ENCODE measurements around the gene REEP5. TPM values are rescaled to one million over a fixed set of nuclear protein-coding genes. Genes with fewer than 3 reads are reported as not detected.

REEP5 gene
- total RNA-seq, 2 donors from 2014 or later = 61.0 to 164 TPM

DNA sequence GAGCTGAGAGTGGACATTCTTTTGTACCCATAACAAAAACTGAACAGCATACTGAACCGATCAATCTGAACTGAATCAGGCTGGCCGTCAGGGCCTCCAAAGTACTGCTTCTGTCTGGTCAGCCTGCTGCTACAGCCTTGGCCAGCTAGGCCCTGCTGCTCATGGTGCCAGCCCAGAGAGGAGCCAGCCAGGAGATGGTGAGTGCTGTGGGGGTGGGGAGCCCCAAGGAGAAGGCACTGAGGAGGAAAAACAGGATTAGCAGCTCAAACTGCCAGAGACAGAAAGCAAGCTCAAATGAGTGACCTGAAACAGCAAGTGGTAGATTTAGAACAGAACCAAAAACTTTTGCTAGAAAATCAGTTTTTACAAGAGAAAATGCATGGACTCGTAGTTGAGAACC lies 37.0 kb downstream of the REEP5 start:
- no peaks in the 10 kb centered on the region for H3K9me3 ChIP-seq
- WGBS = 87% methylated on average over 3 of the region's 3 CpGs
- H3K36me3 ChIP-seq = no peaks in the 10 kb centered on the region
- DNase-seq (ENCODE audit: low spot score) = peak; percentile 59
- intact Hi-C loops (cut with DNase I) = no loop called here
- peaks cover 7% of the 10 kb centered on the region for H3K4me1 ChIP-seq (replicated peaks)
- H3K4me3 ChIP-seq = no peak overlapping the region
- peak overlapping the region; percentile 56 to 64 for H3K27ac ChIP-seq
- peak; percentile 49 for TF ChIP-seq POLR2AphosphoS5 (IDR thresholded peaks at IDR 0.05)
- TF ChIP-seq, protein P1, sequence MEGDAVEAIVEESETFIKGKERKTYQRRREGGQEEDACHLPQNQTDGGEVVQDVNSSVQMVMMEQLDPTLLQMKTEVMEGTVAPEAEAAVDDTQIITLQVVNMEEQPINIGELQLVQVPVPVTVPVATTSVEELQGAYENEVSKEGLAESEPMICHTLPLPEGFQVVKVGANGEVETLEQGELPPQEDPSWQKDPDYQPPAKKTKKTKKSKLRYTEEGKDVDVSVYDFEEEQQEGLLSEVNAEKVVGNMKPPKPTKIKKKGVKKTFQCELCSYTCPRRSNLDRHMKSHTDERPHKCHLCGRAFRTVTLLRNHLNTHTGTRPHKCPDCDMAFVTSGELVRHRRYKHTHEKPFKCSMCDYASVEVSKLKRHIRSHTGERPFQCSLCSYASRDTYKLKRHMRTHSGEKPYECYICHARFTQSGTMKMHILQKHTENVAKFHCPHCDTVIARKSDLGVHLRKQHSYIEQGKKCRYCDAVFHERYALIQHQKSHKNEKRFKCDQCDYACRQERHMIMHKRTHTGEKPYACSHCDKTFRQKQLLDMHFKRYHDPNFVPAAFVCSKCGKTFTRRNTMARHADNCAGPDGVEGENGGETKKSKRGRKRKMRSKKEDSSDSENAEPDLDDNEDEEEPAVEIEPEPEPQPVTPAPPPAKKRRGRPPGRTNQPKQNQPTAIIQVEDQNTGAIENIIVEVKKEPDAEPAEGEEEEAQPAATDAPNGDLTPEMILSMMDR (IDR thresholded peaks at IDR 0.05) = no peak
- H3K27me3 ChIP-seq (replicated peaks; ENCODE audit: insufficient read depth) = no peaks in the 10 kb centered on the region

DNA sequence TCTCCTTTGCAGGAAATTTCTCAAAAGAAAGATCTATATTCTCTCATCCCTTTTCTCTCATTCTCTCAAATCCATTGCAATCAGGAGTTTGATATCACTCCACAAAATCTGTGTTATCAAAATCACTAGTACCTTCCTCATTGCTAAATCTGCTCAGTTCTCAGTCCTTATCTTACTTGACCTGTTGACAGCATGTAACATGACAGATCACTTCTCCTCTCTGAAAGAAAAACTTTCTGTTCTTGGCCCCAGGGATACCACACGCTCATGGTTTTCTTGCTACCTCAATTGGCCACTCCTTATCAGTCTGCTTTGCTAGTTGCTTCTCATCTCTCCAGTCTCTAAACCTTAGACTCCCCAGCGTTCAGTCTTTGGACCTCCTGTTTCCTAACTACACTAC lies 38.8 kb downstream of the REEP5 start:
- no peaks in the 10 kb centered on the region for H3K27me3 ChIP-seq (replicated peaks; ENCODE audit: insufficient read depth)
- no peaks in the 10 kb centered on the region for H3K36me3 ChIP-seq
- DNase-seq (ENCODE audit: low spot score) = no peak
- no peak for TF ChIP-seq POLR2AphosphoS5 (IDR thresholded peaks at IDR 0.05)
- TF ChIP-seq POLR2A (IDR thresholded peaks at IDR 0.05) = no peak
- intact Hi-C loops (cut with DNase I) = no loop called here
- H3K4me3 ChIP-seq = no peak overlapping the region
- no peak overlapping the region for H3K27ac ChIP-seq
- WGBS = 96% methylated on average over 2 of the region's 2 CpGs
- H3K4me1 ChIP-seq (replicated peaks) = peaks cover 7% of the 10 kb centered on the region
- no peaks in the 10 kb centered on the region for H3K9me3 ChIP-seq

DNA sequence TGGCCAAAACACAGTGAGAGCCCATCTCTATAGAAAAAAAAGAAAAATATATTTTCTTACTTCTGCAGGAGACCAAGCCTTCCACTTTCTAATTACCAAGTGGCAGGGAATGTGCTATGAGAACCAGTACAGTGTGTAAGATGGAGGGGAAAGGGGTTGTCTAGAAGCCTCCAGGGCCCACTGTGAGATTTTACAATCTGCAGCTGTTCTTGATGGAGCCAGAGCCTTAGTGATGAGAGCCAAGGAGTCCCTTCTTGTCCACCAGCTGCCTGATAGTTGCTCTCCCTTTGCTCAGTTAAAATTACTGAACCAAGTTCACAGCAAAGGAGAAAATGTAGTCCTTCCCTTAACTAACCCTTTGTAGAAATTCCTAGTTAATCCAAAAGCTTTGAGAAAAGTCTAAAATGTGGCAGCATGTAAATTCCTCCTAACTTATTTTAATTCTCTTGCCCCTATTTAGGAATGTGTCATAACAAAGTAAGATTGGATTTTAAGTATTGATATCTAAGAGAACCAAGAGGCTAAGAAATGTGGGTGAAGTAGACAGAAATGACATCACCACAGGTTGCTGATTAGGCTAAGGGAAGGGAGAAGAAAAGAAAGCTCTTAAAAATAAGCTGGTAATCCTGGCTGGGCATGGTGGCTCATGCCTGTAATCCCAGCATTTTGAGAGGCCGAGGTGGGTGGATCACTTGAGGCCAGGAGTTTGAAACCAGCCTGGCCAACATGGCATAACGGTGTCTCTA lies 41.6 kb downstream of the REEP5 start:
- no peak for DNase-seq (ENCODE audit: low spot score)
- intact Hi-C loops (cut with DNase I) = no loop called here
- WGBS = 88% methylated on average over 2 of the region's 2 CpGs
- no peaks in the 10 kb centered on the region for H3K9me3 ChIP-seq
- H3K27me3 ChIP-seq (replicated peaks; ENCODE audit: insufficient read depth) = no peaks in the 10 kb centered on the region
- H3K4me1 ChIP-seq (replicated peaks) = peaks cover 3% of the 10 kb centered on the region
- no peak for TF ChIP-seq POLR2A (IDR thresholded peaks at IDR 0.05)
- TF ChIP-seq POLR2AphosphoS5 (IDR thresholded peaks at IDR 0.05) = no peak
- TF ChIP-seq, protein P1 (IDR thresholded peaks at IDR 0.05) = no peak
- no peak overlapping the region for H3K27ac ChIP-seq
- no peaks in the 10 kb centered on the region for H3K36me3 ChIP-seq
- no peak overlapping the region for H3K4me3 ChIP-seq

DNA sequence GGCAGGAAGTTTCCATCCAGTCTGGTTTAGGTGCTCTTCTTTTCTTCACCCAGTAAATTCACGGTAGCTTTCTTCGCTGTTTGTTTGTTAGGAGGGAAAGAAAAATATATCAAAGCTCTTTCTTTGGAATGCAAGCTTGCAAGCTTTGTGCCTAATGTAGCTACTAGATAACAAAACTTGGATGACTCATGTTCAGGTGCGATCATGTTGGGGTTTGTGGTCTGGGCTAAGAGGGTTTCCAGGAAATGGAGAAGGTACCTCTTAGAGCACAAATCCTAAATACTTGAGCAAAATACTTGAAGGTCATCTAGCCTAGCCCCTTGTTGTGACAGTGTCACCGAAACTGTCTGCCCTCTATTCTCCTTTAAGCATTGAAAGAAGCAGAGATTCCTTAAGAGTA lies 43.3 kb downstream of the REEP5 start:
- Histone ChIP-seq H3K27me3 (replicated peaks; ENCODE audit: insufficient read depth) (no peaks in the 10 kb centered on the region), H3K36me3 (no peaks in the 10 kb centered on the region), H3K4me3 (no peak overlapping the region), H3K9me3 (no peaks in the 10 kb centered on the region), H3K27ac (no peak overlapping the region), H3K4me1 (replicated peaks) (no peaks in the 10 kb centered on the region)
- no peak for TF ChIP-seq POLR2A (IDR thresholded peaks at IDR 0.05)
- TF ChIP-seq POLR2AphosphoS5 (IDR thresholded peaks at IDR 0.05) = no peak
- DNase-seq (ENCODE audit: low spot score) = no peak
- 65% methylated on average over 4 of the region's 4 CpGs for WGBS
- intact Hi-C loops (cut with DNase I) = no loop called here

DNA sequence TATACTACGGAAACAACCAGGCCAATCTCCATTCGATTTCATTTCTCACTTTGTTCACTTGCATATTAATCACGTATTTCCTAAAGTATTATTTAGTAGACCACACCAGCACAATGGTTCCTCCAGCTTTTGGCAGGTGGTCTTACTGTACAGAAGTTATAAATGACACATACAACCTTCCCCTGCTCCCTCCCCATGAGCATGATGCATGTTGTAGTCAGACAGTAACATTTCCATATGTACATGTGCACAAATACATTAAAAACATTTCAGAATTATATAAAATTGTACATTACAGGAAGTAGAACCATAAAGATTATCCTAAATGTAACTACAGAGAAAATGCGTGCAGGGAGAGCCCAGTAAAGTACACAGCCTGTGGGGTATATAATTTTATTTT lies 43.9 kb downstream of the REEP5 start:
- no peaks in the 10 kb centered on the region for H3K9me3 ChIP-seq
- H3K27ac ChIP-seq = no peak overlapping the region
- no peaks in the 10 kb centered on the region for H3K27me3 ChIP-seq (replicated peaks; ENCODE audit: insufficient read depth)
- WGBS = 90% methylated on average over 4 of the region's 4 CpGs
- no peaks in the 10 kb centered on the region for H3K36me3 ChIP-seq
- TF ChIP-seq, protein P1 (IDR thresholded peaks at IDR 0.05) = no peak
- TF ChIP-seq POLR2AphosphoS5 (IDR thresholded peaks at IDR 0.05) (no peak), POLR2A (IDR thresholded peaks at IDR 0.05) (no peak)
- no peak for DNase-seq (ENCODE audit: low spot score)
- no peak overlapping the region for H3K4me3 ChIP-seq
- no peaks in the 10 kb centered on the region for H3K4me1 ChIP-seq (replicated peaks)
- intact Hi-C loops (cut with DNase I) = no loop called here

DNA sequence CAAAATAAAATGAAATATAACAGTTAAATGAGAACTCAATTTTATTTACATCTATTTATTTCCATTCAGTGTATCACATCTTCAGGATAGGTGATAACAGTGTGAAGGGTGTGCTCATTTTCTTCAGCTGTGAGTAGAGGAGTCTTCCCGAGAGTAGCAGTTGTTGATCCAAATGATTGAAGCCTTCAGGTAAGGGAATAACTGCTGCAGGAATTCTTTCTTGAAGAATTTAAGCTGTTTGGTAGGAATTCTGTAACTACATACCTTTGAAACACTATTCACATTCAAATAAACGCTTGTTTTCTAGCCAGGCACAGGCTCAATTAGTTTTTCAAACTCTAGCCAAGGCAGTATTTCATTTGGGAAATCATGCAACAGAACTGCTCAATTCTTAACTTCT lies 45.7 kb downstream of the REEP5 start:
- 55% methylated on average over 2 of the region's 2 CpGs for WGBS
- Histone ChIP-seq H3K27me3 (replicated peaks; ENCODE audit: insufficient read depth) (no peaks in the 10 kb centered on the region), H3K4me3 (no peak overlapping the region), H3K4me1 (replicated peaks) (no peaks in the 10 kb centered on the region), H3K36me3 (no peaks in the 10 kb centered on the region), H3K9me3 (no peaks in the 10 kb centered on the region), H3K27ac (no peak overlapping the region)
- no peak for DNase-seq (ENCODE audit: low spot score)
- no peak for TF ChIP-seq POLR2A (IDR thresholded peaks at IDR 0.05)
- TF ChIP-seq, protein P1 (IDR thresholded peaks at IDR 0.05) = no peak
- TF ChIP-seq POLR2AphosphoS5 (IDR thresholded peaks at IDR 0.05) = no peak
- intact Hi-C loops (cut with DNase I) = no loop called here
